CD14-positive monocyte (primary cell): ENCODE measurements around the gene XKR7. TPM values are rescaled to one million over a fixed set of nuclear protein-coding genes. Genes with fewer than 3 reads are reported as not detected.

Experiments
- DNase-seq, 3 donors: peaks; one replicate each; pipeline ENCODE4 v3.0.0-alpha.2; 2011 to 2022
- H2AFZ ChIP-seq: 2 replicates; pipeline ENCODE4 v1.6.0; 2012; ENCODE audit warnings: mild to moderate bottlenecking, low read depth, low read length, inconsistent platforms; ENCODE audit not compliant: insufficient read depth, poor library complexity, severe bottlenecking
- H3K27ac ChIP-seq, 2 donors: 1 replicate in 1 of 2; 2 replicates in 1 of 2; pipeline ENCODE4 v1.5.1; 2012 to 2013; ENCODE audit warnings: low read length in 2 of 2, control low read depth in 1 of 2, inconsistent platforms in 1 of 2, low read depth in 1 of 2, mild to moderate bottlenecking in 1 of 2
- H3K27me3 ChIP-seq, 2 donors: one replicate each; pipeline versions ENCODE4 v1.6.0 to v1.6.1; 2011 to 2013; ENCODE audit warnings: low read length in 2 of 2; ENCODE audit not compliant: control insufficient read depth in 2 of 2, insufficient read depth in 2 of 2
- H3K36me3 ChIP-seq, 2 donors: replicated peaks in 1 of 2; 1 replicate in 1 of 2; 2 replicates in 1 of 2; pipeline versions ENCODE4 v1.5.1 to v1.6.1; 2012 to 2013; ENCODE audit warnings: low read length in 2 of 2, control low read depth in 1 of 2, inconsistent platforms in 1 of 2, mild to moderate bottlenecking in 1 of 2; ENCODE audit not compliant: insufficient read depth in 2 of 2, control insufficient read depth in 1 of 2
- H3K4me1 ChIP-seq, 2 donors: 1 replicate in 1 of 2; 2 replicates in 1 of 2; pipeline versions ENCODE4 v1.5.1 to v1.6.1; 2012 to 2013; ENCODE audit warnings: low read length in 2 of 2, control low read depth in 1 of 2, inconsistent platforms in 1 of 2, mild to moderate bottlenecking in 1 of 2, moderate library complexity in 1 of 2; ENCODE audit not compliant: insufficient read depth in 2 of 2, control insufficient read depth in 1 of 2
- H3K4me2 ChIP-seq: replicated peaks from 2 replicates; pipeline ENCODE3; 2012; ENCODE audit warnings: low read length, moderate library complexity, mild to moderate bottlenecking; ENCODE audit not compliant: poor library complexity, severe bottlenecking; ENCODE audit errors: extremely low read depth
- H3K4me3 ChIP-seq, 3 experiments: fragments of 200-600 bp in 1 of 3; sonication (generic) in 1 of 3; replicated peaks in 1 of 3; 1 replicate in 2 of 3; 2 replicates in 1 of 3; pipeline ENCODE4 v1.5.1; 2011 to 2013; ENCODE audit warnings: low read length in 3 of 3, mild to moderate bottlenecking in 3 of 3, control low read depth in 2 of 3, low read depth in 2 of 3, inconsistent platforms in 1 of 3, moderate library complexity in 1 of 3
- H3K79me2 ChIP-seq: 2 replicates; pipeline ENCODE4 v1.6.0; 2012; ENCODE audit warnings: mild to moderate bottlenecking, control low read depth, inconsistent platforms, low read length, moderate library complexity; ENCODE audit not compliant: insufficient read depth
- H3K9ac ChIP-seq: 2 replicates; pipeline ENCODE4 v1.6.0; 2017; ENCODE audit warnings: low read length, mild to moderate bottlenecking; ENCODE audit not compliant: insufficient read depth, poor library complexity, severe bottlenecking
- H3K9me3 ChIP-seq, 2 donors: replicated peaks in 1 of 2; 1 replicate in 1 of 2; 2 replicates in 1 of 2; pipeline versions ENCODE4 v1.5.1 to v1.6.1; 2012 to 2013; ENCODE audit warnings: low read length in 2 of 2, control low read depth in 1 of 2; ENCODE audit not compliant: control insufficient read depth in 1 of 2, insufficient read depth in 1 of 2
- H4K20me1 ChIP-seq: 2 replicates; pipeline ENCODE4 v1.6.0; 2012; ENCODE audit warnings: mild to moderate bottlenecking, low read length, control low read depth, moderate library complexity; ENCODE audit not compliant: insufficient read depth
- H3K27ac Mint-ChIP-seq, 7 donors: one replicate each; pipeline ENCODE4 v1.8.0; 2020; ENCODE audit warnings: mild to moderate bottlenecking in 7 of 7, mixed read lengths in 7 of 7, moderate library complexity in 6 of 7, inconsistent platforms in 2 of 7
- H3K27me3 Mint-ChIP-seq, 3 donors: one replicate each; pipeline ENCODE4 v1.8.0; 2021 to 2022; ENCODE audit warnings: low read depth in 3 of 3, mild to moderate bottlenecking in 3 of 3, mixed read lengths in 3 of 3, moderate library complexity in 3 of 3, inconsistent platforms in 1 of 3
- H3K36me3 Mint-ChIP-seq, 2 donors: one replicate each; pipeline ENCODE4 v1.8.0; 2020; ENCODE audit warnings: mixed read lengths in 2 of 2, inconsistent platforms in 1 of 2, mild to moderate bottlenecking in 1 of 2
- H3K4me1 Mint-ChIP-seq: one replicate; pipeline ENCODE4 v1.8.0; 2020; ENCODE audit warnings: mild to moderate bottlenecking, mixed read lengths
- H3K4me3 Mint-ChIP-seq, 2 donors: one replicate each; pipeline ENCODE4 v1.8.0; 2020; ENCODE audit warnings: mild to moderate bottlenecking in 2 of 2, mixed read lengths in 2 of 2, moderate library complexity in 1 of 2
- H3K9me3 Mint-ChIP-seq, 7 donors: one replicate each; pipeline ENCODE4 v1.8.0; 2020 to 2022; ENCODE audit warnings: mixed read lengths in 7 of 7, mild to moderate bottlenecking in 6 of 7, moderate library complexity in 6 of 7, inconsistent platforms in 2 of 7
- CTCF ChIP-seq: fragments of 200-600 bp; IDR thresholded peaks from one replicate; pipeline ENCODE4 v1.8.0; 2022; ENCODE audit warnings: antibody characterized with exemption, mild to moderate bottlenecking
- WGBS: methylation state at CpG from one replicate; pipeline ENCODE4 v1.1.5; 2013; ENCODE audit warnings: missing lambda C conversion rate; ENCODE audit not compliant: insufficient coverage; 5-methylcytosine and 5-hydroxymethylcytosine counted together
- intact Hi-C, 2 donors: fragments of 100-400 bp; cut with micrococcal nuclease; formaldehyde crosslinking; loops; one replicate each; pipeline versions ENCODE4 v1.15.0 to v1.15.1; 2023
- polyA plus RNA-seq, 3 donors: library from polyadenylated mRNA; depleted of rRNA in 1 of 3; unstranded in 2 of 3; stranded (reverse) in 1 of 3; fragments of 300-500 nt in 2 of 3; fragments of >200 nt in 1 of 3; fragmentation: Illumina TruSeq in 2 of 3; gene quantifications; 1 replicate in 2 of 3; 2 replicates in 1 of 3; pipeline ENCODE4 v1.2.3, GENCODE V29; 2012 to 2021

XKR7 gene
- polyA plus RNA-seq, 3 donors, result 0.02 to 0.43 TPM; not detected in 1

DNA sequence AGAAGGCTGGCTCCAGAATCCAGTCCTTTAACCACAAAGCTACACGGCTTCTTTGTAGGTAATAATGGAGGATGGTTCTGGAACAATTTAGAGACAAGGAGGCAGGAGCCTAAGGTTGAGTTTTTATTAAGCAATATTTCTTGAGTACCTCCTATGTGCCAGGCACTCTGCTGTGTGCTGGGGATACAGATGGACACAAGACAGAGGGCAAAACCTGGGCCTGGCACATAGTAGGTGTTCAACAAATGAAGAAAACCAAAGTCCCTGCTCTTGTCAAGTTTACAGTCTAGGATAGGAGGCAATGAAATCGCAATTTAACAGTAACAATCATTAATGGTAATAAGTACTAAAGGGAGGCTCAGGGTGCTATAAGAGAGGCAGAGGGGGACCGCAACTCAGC, 59.7 kb downstream of the XKR7 start:
- Histone ChIP-seq H4K20me1 (no peaks in the 10 kb centered on the region), H2AFZ (no peak overlapping the region), H3K36me3 (no peaks in the 10 kb centered on the region), H3K4me2 (no peak overlapping the region), H3K4me3 (no peak overlapping the region), H3K9ac (no peak overlapping the region), H3K27ac (no peak overlapping the region), H3K9me3 (no peaks in the 10 kb centered on the region), H3K4me1 (peaks cover 16 to 21% of the 10 kb centered on the region in 2 donors), H3K79me2 (no peaks in the 10 kb centered on the region), H3K27me3 (peaks cover 3 to 9% of the 10 kb centered on the region in 2 donors)
- Mint-ChIP-seq H3K27me3 (peaks cover 12 to 25% (median 20%) of the 10 kb centered on the region in 3 donors), H3K4me1 (peaks cover 16% of the 10 kb centered on the region), H3K27ac (no peak overlapping the region), H3K36me3 (no peaks in the 10 kb centered on the region), H3K4me3 (peak overlapping the region in 1 of 2 donors; percentile 41), H3K9me3 (peaks cover 0 to 6% (median 0%) of the 10 kb centered on the region in 7 donors)
- intact Hi-C loops, result loop anchor here in 1 of 2 donors (5.0 kb wide), 1 partner anchor 55 kb away; no protein-coding TSS in a partner anchor
- WGBS, result 100% methylated on average over 1 of the region's 3 CpGs
- TF ChIP-seq CTCF, result no peak
- no peak for DNase-seq

- no peak overlapping the region for H3K27ac ChIP-seq
- Mint-ChIP-seq H3K27me3 (peaks cover 6 to 15% (median 9%) of the 10 kb centered on the region in 3 donors), H3K9me3 (peaks cover 0 to 6% (median 0%) of the 10 kb centered on the region in 7 donors), H3K4me1 (peaks cover 27% of the 10 kb centered on the region), H3K27ac (no peak overlapping the region), H3K4me3 (no peak overlapping the region), H3K36me3 (no peaks in the 10 kb centered on the region)
- no peaks in the 10 kb centered on the region for H3K79me2 ChIP-seq
- H3K27me3 ChIP-seq, result peaks cover 0 to 3% of the 10 kb centered on the region in 2 donors
- 87% methylated on average over 11 of the region's 12 CpGs for WGBS
- no peak for TF ChIP-seq CTCF
- H2AFZ ChIP-seq, result no peak overlapping the region
- intact Hi-C loops, result loop anchor here in 1 of 2 donors (5.0 kb wide), 1 partner anchor 53 kb away; no protein-coding TSS in a partner anchor
- no peaks in the 10 kb centered on the region for H4K20me1 ChIP-seq
- no peak overlapping the region for H3K4me2 ChIP-seq
- H3K4me3 ChIP-seq, result no peak overlapping the region
- H3K9me3 ChIP-seq, result no peaks in the 10 kb centered on the region
- DNase-seq, result no peak
- no peaks in the 10 kb centered on the region for H3K36me3 ChIP-seq
- H3K4me1 ChIP-seq, result peaks cover 27 to 32% of the 10 kb centered on the region in 2 donors
- H3K9ac ChIP-seq, result no peak overlapping the region
These were observed 60.9 kb downstream of the XKR7 start for GRCh38 chr20:32028647-32029372.
